ENCODE measurements around the gene LRRC59.

- TF ChIP-seq, protein P1, sequence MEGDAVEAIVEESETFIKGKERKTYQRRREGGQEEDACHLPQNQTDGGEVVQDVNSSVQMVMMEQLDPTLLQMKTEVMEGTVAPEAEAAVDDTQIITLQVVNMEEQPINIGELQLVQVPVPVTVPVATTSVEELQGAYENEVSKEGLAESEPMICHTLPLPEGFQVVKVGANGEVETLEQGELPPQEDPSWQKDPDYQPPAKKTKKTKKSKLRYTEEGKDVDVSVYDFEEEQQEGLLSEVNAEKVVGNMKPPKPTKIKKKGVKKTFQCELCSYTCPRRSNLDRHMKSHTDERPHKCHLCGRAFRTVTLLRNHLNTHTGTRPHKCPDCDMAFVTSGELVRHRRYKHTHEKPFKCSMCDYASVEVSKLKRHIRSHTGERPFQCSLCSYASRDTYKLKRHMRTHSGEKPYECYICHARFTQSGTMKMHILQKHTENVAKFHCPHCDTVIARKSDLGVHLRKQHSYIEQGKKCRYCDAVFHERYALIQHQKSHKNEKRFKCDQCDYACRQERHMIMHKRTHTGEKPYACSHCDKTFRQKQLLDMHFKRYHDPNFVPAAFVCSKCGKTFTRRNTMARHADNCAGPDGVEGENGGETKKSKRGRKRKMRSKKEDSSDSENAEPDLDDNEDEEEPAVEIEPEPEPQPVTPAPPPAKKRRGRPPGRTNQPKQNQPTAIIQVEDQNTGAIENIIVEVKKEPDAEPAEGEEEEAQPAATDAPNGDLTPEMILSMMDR (IDR thresholded peaks at IDR 0.05; ENCODE audit: insufficient read depth, low read length), result no peak
- TF ChIP-seq POLR2AphosphoS5 (IDR thresholded peaks at IDR 0.05; ENCODE audit: low read depth) (peak; percentile 55), SPI1 (IDR thresholded peaks at IDR 0.05; ENCODE audit: borderline replicate concordance, low read depth) (no peak)
- TF ChIP-seq, protein P2, sequence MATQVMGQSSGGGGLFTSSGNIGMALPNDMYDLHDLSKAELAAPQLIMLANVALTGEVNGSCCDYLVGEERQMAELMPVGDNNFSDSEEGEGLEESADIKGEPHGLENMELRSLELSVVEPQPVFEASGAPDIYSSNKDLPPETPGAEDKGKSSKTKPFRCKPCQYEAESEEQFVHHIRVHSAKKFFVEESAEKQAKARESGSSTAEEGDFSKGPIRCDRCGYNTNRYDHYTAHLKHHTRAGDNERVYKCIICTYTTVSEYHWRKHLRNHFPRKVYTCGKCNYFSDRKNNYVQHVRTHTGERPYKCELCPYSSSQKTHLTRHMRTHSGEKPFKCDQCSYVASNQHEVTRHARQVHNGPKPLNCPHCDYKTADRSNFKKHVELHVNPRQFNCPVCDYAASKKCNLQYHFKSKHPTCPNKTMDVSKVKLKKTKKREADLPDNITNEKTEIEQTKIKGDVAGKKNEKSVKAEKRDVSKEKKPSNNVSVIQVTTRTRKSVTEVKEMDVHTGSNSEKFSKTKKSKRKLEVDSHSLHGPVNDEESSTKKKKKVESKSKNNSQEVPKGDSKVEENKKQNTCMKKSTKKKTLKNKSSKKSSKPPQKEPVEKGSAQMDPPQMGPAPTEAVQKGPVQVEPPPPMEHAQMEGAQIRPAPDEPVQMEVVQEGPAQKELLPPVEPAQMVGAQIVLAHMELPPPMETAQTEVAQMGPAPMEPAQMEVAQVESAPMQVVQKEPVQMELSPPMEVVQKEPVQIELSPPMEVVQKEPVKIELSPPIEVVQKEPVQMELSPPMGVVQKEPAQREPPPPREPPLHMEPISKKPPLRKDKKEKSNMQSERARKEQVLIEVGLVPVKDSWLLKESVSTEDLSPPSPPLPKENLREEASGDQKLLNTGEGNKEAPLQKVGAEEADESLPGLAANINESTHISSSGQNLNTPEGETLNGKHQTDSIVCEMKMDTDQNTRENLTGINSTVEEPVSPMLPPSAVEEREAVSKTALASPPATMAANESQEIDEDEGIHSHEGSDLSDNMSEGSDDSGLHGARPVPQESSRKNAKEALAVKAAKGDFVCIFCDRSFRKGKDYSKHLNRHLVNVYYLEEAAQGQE (IDR thresholded peaks at IDR 0.05; ENCODE audit: insufficient replicate concordance, low read depth), result no peak
Measured at GRCh38 chr17:50380369-50381259, 16.7 kb downstream of the LRRC59 start.

Data from HL-60 (cell line).